ENCODE results near the gene PID1. TPM values are rescaled to one million over a fixed set of nuclear protein-coding genes. Genes with fewer than 3 reads are reported as not detected.

Gene PID1
- total RNA-seq, 1 donor from 2014 or later: 10.7 TPM

DNA sequence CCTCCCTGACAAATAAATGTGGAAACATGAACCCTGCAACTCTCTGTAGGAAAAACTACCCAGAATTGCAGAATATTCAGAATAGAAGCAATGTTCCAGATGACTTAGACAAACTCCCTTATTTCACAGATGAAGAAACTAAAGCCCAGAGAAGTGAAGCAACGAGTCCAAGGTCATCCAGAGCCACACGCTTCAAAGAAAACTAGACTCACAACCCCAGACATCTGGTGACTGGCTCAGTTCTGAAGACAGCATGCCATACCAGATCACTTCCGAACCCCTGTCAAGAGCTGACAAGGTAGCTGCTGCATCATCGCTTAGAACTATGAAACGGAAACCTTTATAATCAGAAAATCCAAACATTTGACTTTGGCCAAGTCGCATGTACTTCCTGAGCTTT lies 101.3 kb downstream of the PID1 start:
- Histone ChIP-seq H3K36me3 (ENCODE audit: insufficient read depth, low read length) (no peaks in the 10 kb centered on the region), H3K4me2 (ENCODE audit: low read length) (no peak overlapping the region), H3K9me3 (ENCODE audit: insufficient read depth, low read depth, low read length) (no peaks in the 10 kb centered on the region), H3K4me3 (ENCODE audit: insufficient read depth, low read depth, low read length) (no peak overlapping the region), H3K9ac (ENCODE audit: low read length) (no peak overlapping the region), H3K79me2 (ENCODE audit: insufficient read depth, low read length) (no peaks in the 10 kb centered on the region), H3K27ac (ENCODE audit: low read depth, low read length) (no peak overlapping the region), H3K4me1 (ENCODE audit: insufficient read depth, low read length) (no peaks in the 10 kb centered on the region), H4K20me1 (ENCODE audit: insufficient read depth, low read length) (no peaks in the 10 kb centered on the region), H2AFZ (ENCODE audit: low read depth, low read length) (no peak overlapping the region), H3K27me3 (ENCODE audit: insufficient read depth, low read length) (no peaks in the 10 kb centered on the region)
- H3K36me3 Mint-ChIP-seq (ENCODE audit: low read depth, unreplicated experiment): peaks cover 3% of the 10 kb centered on the region
- no peak overlapping the region for H3K4me3 Mint-ChIP-seq (ENCODE audit: unreplicated experiment)
- FAIRE-seq (no peak), DNase-seq (ENCODE audit: low read depth) (no peak)
- H3K4me1 Mint-ChIP-seq (ENCODE audit: low read depth, unreplicated experiment): peaks cover 13% of the 10 kb centered on the region
- H3K9me3 Mint-ChIP-seq (ENCODE audit: unreplicated experiment): peaks cover 5% of the 10 kb centered on the region
- H3K27ac Mint-ChIP-seq (ENCODE audit: unreplicated experiment): peak overlapping the region; percentile 48
- H3K27me3 Mint-ChIP-seq (ENCODE audit: low read depth, unreplicated experiment): no peaks in the 10 kb centered on the region
- no peak for TF ChIP-seq EZH2 (IDR thresholded peaks at IDR 0.05; ENCODE audit: insufficient read depth, low read length)
- no peak for TF ChIP-seq CTCF (IDR thresholded peaks at IDR 0.05; ENCODE audit: insufficient read depth, low read depth, low read length)

DNA sequence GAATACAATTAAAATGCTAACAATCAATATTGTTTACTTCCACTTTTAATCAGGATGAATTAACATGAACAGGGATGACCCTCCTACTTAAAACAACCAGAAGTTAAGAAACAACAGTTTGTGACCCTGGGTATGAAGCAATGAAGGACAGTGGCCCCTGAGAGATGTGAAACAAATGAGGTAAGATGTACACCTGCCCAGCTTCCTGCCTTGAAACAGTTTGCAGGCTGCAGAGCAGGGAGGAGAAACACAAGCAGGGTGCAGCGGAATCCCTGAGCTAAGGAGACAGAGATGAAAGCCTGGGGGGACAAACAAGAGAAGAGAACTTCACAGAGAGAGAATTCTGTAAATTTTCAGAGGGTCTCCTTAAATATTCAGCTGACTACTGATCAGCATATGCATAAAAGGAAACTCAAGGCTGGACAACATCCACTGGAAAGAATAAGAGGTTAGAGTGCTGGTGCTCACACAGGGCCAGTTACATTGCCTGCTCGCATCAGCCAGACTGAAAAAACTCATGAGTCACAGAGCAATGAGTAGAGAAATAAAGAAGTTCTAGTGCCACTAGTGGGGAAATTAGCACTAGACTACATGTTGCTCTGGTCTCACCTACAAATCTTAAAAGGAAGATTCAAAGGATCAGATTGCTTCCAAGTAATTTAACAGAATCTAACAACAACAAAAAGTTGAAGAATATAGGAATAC lies 106.4 kb downstream of the PID1 start:
- H3K4me1 ChIP-seq (ENCODE audit: insufficient read depth, low read length): no peaks in the 10 kb centered on the region
- Mint-ChIP-seq H3K27me3 (ENCODE audit: low read depth, unreplicated experiment) (no peaks in the 10 kb centered on the region), H3K4me3 (ENCODE audit: unreplicated experiment) (no peak overlapping the region), H3K9me3 (ENCODE audit: unreplicated experiment) (peaks cover 3% of the 10 kb centered on the region), H3K4me1 (ENCODE audit: low read depth, unreplicated experiment) (peaks cover 22% of the 10 kb centered on the region), H3K36me3 (ENCODE audit: low read depth, unreplicated experiment) (peaks cover 3% of the 10 kb centered on the region), H3K27ac (ENCODE audit: unreplicated experiment) (no peak overlapping the region)
- no peak overlapping the region for H3K4me3 ChIP-seq (ENCODE audit: insufficient read depth, low read depth, low read length)
- H3K27me3 ChIP-seq (ENCODE audit: insufficient read depth, low read length): no peaks in the 10 kb centered on the region
- H3K27ac ChIP-seq (ENCODE audit: low read depth, low read length): no peak overlapping the region
- no peak overlapping the region for H2AFZ ChIP-seq (ENCODE audit: low read depth, low read length)
- no peaks in the 10 kb centered on the region for H4K20me1 ChIP-seq (ENCODE audit: insufficient read depth, low read length)
- FAIRE-seq (no peak), DNase-seq (ENCODE audit: low read depth) (peak; percentile 24)
- no peaks in the 10 kb centered on the region for H3K36me3 ChIP-seq (ENCODE audit: insufficient read depth, low read length)
- no peaks in the 10 kb centered on the region for H3K9me3 ChIP-seq (ENCODE audit: insufficient read depth, low read depth, low read length)
- H3K9ac ChIP-seq (ENCODE audit: low read length): no peak overlapping the region
- H3K4me2 ChIP-seq (ENCODE audit: low read length): no peak overlapping the region
- H3K79me2 ChIP-seq (ENCODE audit: insufficient read depth, low read length): no peaks in the 10 kb centered on the region
- TF ChIP-seq CTCF (IDR thresholded peaks at IDR 0.05; ENCODE audit: insufficient read depth, low read depth, low read length) (no peak), EZH2 (IDR thresholded peaks at IDR 0.05; ENCODE audit: insufficient read depth, low read length) (no peak)

DNA sequence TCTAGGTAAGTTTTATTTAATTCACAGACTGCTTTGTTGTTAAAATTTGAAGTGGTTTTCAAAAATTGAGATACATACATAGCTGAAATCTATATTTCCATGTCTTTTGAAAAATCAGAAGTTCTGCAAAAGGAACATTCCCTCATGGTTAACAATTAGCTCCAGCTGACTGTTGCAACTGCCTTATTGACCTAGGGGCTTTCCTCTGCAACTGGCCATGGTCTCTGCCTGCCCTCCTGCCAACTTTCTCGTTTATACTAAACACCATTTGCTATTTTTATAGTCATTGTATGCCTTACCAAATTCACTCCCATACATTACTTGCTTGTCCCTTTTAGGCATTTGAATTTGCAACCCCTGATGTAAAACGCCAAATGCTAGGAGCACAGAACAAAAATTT lies 107.2 kb downstream of the PID1 start:
- no peak overlapping the region for H3K27ac ChIP-seq (ENCODE audit: low read depth, low read length)
- no peak overlapping the region for H2AFZ ChIP-seq (ENCODE audit: low read depth, low read length)
- H3K36me3 ChIP-seq (ENCODE audit: insufficient read depth, low read length): no peaks in the 10 kb centered on the region
- H3K79me2 ChIP-seq (ENCODE audit: insufficient read depth, low read length): no peaks in the 10 kb centered on the region
- TF ChIP-seq CTCF (IDR thresholded peaks at IDR 0.05; ENCODE audit: insufficient read depth, low read depth, low read length) (no peak), EZH2 (IDR thresholded peaks at IDR 0.05; ENCODE audit: insufficient read depth, low read length) (no peak)
- FAIRE-seq: no peak
- H3K4me3 ChIP-seq (ENCODE audit: insufficient read depth, low read depth, low read length): no peak overlapping the region
- no peak overlapping the region for H3K9ac ChIP-seq (ENCODE audit: low read length)
- Mint-ChIP-seq H3K27ac (ENCODE audit: unreplicated experiment) (no peak overlapping the region), H3K4me3 (ENCODE audit: unreplicated experiment) (no peak overlapping the region), H3K4me1 (ENCODE audit: low read depth, unreplicated experiment) (peaks cover 16% of the 10 kb centered on the region), H3K9me3 (ENCODE audit: unreplicated experiment) (peaks cover 3% of the 10 kb centered on the region), H3K27me3 (ENCODE audit: low read depth, unreplicated experiment) (no peaks in the 10 kb centered on the region), H3K36me3 (ENCODE audit: low read depth, unreplicated experiment) (peaks cover 3% of the 10 kb centered on the region)
- no peaks in the 10 kb centered on the region for H4K20me1 ChIP-seq (ENCODE audit: insufficient read depth, low read length)
- no peaks in the 10 kb centered on the region for H3K9me3 ChIP-seq (ENCODE audit: insufficient read depth, low read depth, low read length)
- DNase-seq (ENCODE audit: low read depth): no peak
- no peaks in the 10 kb centered on the region for H3K27me3 ChIP-seq (ENCODE audit: insufficient read depth, low read length)
- no peak overlapping the region for H3K4me2 ChIP-seq (ENCODE audit: low read length)
- no peaks in the 10 kb centered on the region for H3K4me1 ChIP-seq (ENCODE audit: insufficient read depth, low read length)
